GM13977 (cell line): Measurements from ENCODE around the gene ATP8B4.

Source experiments
- DNase-seq: peaks from one replicate; pipeline ENCODE4 v3.0.0; 2012; ENCODE audit warnings: low spot score
- CTCF ChIP-seq: IDR thresholded peaks from 2 replicates; pipeline ENCODE4 v1.5.1; 2012; ENCODE audit warnings: mild to moderate bottlenecking, control low read depth; ENCODE audit not compliant: insufficient read depth; ENCODE audit errors: extremely low read depth, missing control alignments
- in situ Hi-C: fragments of 300-500 bp; cut with MboI; formaldehyde crosslinking; loops from one replicate; pipeline ENCODE4 v1.12.0; 2022; ENCODE audit warnings: low sequenced_read_pairs, low pct_unique_long_range_greater_than_20kb, mixed read lengths, inconsistent platforms; ENCODE audit not compliant: unreplicated experiment

ATP8B4 gene

GRCh38 chr15:49823987-49824774 lies 294.9 kb downstream of the ATP8B4 start:
- no peak for DNase-seq
- no peak for TF ChIP-seq CTCF
- in situ Hi-C loops: no loop called here

GRCh38 chr15:49817100-49817499 lies 301.9 kb downstream of the ATP8B4 start:
- TF ChIP-seq CTCF: no peak
- in situ Hi-C loops: no loop called here
- DNase-seq: no peak

GRCh38 chr15:49815950-49816349 lies 303.1 kb downstream of the ATP8B4 start:
- in situ Hi-C loops: no loop called here
- TF ChIP-seq CTCF: no peak
- no peak for DNase-seq

- DNase-seq: no peak
- in situ Hi-C loops: no loop called here
These were observed 303.5 kb downstream of the ATP8B4 start for GRCh38 chr15:49815526-49815925.

GRCh38 chr15:49814709-49815108 lies 304.3 kb downstream of the ATP8B4 start:
- DNase-seq: no peak
- in situ Hi-C loops: no loop called here
- no peak for TF ChIP-seq CTCF

More at GRCh38 chr15:49815526-49815925, 303.5 kb downstream of the ATP8B4 start:
- TF ChIP-seq CTCF: no peak

- DNase-seq: no peak
- in situ Hi-C loops: no loop called here
- TF ChIP-seq CTCF: no peak
These were observed 305.4 kb downstream of the ATP8B4 start for GRCh38 chr15:49813625-49814024.
